Neural cell (in vitro differentiated cells): ENCODE measurements around the gene MSMB. TPM values are rescaled to one million over a fixed set of nuclear protein-coding genes. Genes with fewer than 3 reads are reported as not detected.
"Not testable (repeated sequence)": the region's sequence is repeated elsewhere in the genome, so short reads cannot be mapped to it uniquely, and the experiment has no call there.

ENCODE experiments used
- H2AFZ ChIP-seq: fragments of 200-600, 300-800 bp; sonication (generic), shearing (Covaris generic); 2 replicates; pipeline ENCODE4 v1.6.0; 2014; ENCODE audit warnings: low read depth, mild to moderate bottlenecking, antibody characterized with exemption, low read length, moderate library complexity
- H3F3A ChIP-seq: fragments of 200-600 bp; shearing (Covaris generic); 2 replicates; pipeline ENCODE4 v1.6.1; 2016; ENCODE audit warnings: mild to moderate bottlenecking, moderate library complexity, mixed read lengths, antibody characterized with exemption, low read length; ENCODE audit not compliant: insufficient read depth, poor library complexity, severe bottlenecking
- H3K27ac ChIP-seq: fragments of 200-600, 300-800 bp; sonication (generic), shearing (Covaris generic); 2 replicates; pipeline ENCODE4 v1.5.1; 2014; ENCODE audit warnings: mild to moderate bottlenecking, low read length, moderate library complexity
- H3K27me3 ChIP-seq: fragments of 300-800, 200-600 bp; sonication (generic), shearing (Covaris generic); 2 replicates; pipeline ENCODE4 v1.6.0; 2014; ENCODE audit warnings: mild to moderate bottlenecking, low read depth, low read length, moderate library complexity; ENCODE audit not compliant: insufficient read depth
- H3K36me3 ChIP-seq: fragments of 300-800, 200-600 bp; sonication (generic), shearing (Covaris generic); 2 replicates; pipeline ENCODE4 v1.5.1; 2014; ENCODE audit warnings: mild to moderate bottlenecking, antibody characterized with exemption, low read length, moderate library complexity; ENCODE audit not compliant: insufficient read depth
- H3K4me2 ChIP-seq: fragments of 300-800, 200-600 bp; sonication (generic), shearing (Covaris generic); 2 replicates; pipeline ENCODE4 v1.6.0; 2014; ENCODE audit warnings: mild to moderate bottlenecking, low read length
- H3K4me3 ChIP-seq: fragments of 300-800, 200-600 bp; sonication (generic), shearing (Covaris generic); 2 replicates; pipeline ENCODE4 v1.5.1; 2014; ENCODE audit warnings: mild to moderate bottlenecking, low read length, moderate library complexity
- H3K79me2 ChIP-seq: fragments of 200-600 bp; shearing (Covaris generic); replicated peaks from 2 replicates; pipeline ENCODE4 v1.6.0; 2014; ENCODE audit warnings: mild to moderate bottlenecking, low read length, moderate library complexity; ENCODE audit not compliant: insufficient read depth
- H3K9ac ChIP-seq: fragments of 300-800, 200-600 bp; sonication (generic), shearing (Covaris generic); 2 replicates; pipeline ENCODE4 v1.6.1; 2016; ENCODE audit warnings: mild to moderate bottlenecking, low read length, mixed read lengths
- H3K9me2 ChIP-seq: fragments of 200-600 bp; shearing (Covaris generic); 2 replicates; pipeline ENCODE4 v1.6.1; 2016; ENCODE audit warnings: mild to moderate bottlenecking, low read length, mixed read lengths; ENCODE audit not compliant: insufficient read depth
- H3K9me3 ChIP-seq: fragments of 200-600, 300-800 bp; sonication (generic), shearing (Covaris generic); 2 replicates; pipeline ENCODE4 v1.6.1; 2016; ENCODE audit warnings: mild to moderate bottlenecking, mixed run types, low read length, moderate library complexity, mixed read lengths
- H4K20me1 ChIP-seq: fragments of 200-600 bp; shearing (Covaris generic); 2 replicates; pipeline ENCODE4 v1.6.1; 2016; ENCODE audit warnings: mild to moderate bottlenecking, mixed run types; ENCODE audit not compliant: insufficient read depth
- CTCF ChIP-seq: fragments of 450-650 bp; IDR thresholded peaks from 2 replicates; pipeline ENCODE4 v1.5.1; 2014; ENCODE audit warnings: antibody characterized with exemption, mild to moderate bottlenecking, moderate library complexity; ENCODE audit not compliant: poor library complexity, severe bottlenecking
- EP300 ChIP-seq: fragments of 450-650 bp; conservative IDR thresholded peaks from 2 replicates; pipeline ENCODE4 v1.6.1; 2014; ENCODE audit warnings: antibody characterized with exemption, mild to moderate bottlenecking, moderate library complexity; ENCODE audit not compliant: poor library complexity, severe bottlenecking
- EZH2 ChIP-seq: fragments of 200-600, 300-800 bp; shearing (Covaris generic), sonication (generic); IDR thresholded peaks from 2 replicates; pipeline ENCODE4 v1.6.1; 2014; ENCODE audit warnings: antibody characterized with exemption, low read length, borderline replicate concordance, mild to moderate bottlenecking; ENCODE audit not compliant: insufficient read depth, poor library complexity, severe bottlenecking
- MXI1 ChIP-seq: fragments of 450-650 bp; conservative IDR thresholded peaks from 2 replicates; pipeline ENCODE4 v1.6.1; 2014; ENCODE audit warnings: antibody characterized with exemption, mild to moderate bottlenecking; ENCODE audit not compliant: poor library complexity, severe bottlenecking
- POLR2AphosphoS5 ChIP-seq: IDR thresholded peaks from 2 replicates; pipeline ENCODE4 v1.6.1; 2012
- RAD21 ChIP-seq: fragments of 450-650 bp; conservative IDR thresholded peaks from 2 replicates; pipeline ENCODE4 v1.6.1; 2014; ENCODE audit warnings: antibody characterized with exemption, mild to moderate bottlenecking, moderate library complexity
- REST ChIP-seq: IDR thresholded peaks from 2 replicates; pipeline ENCODE4 v1.6.1; 2012; ENCODE audit warnings: borderline replicate concordance
- SMC3 ChIP-seq: fragments of 450-650 bp; conservative IDR thresholded peaks from 2 replicates; pipeline ENCODE4 v1.6.1; 2014; ENCODE audit warnings: antibody characterized with exemption, mild to moderate bottlenecking, moderate library complexity; ENCODE audit not compliant: poor library complexity
- TAF1 ChIP-seq: IDR thresholded peaks from 2 replicates; pipeline ENCODE4 v1.6.1; 2012; ENCODE audit warnings: low read depth
- polyA plus RNA-seq: library from polyadenylated mRNA; depleted of rRNA; stranded (reverse); fragments of >200 nt; gene quantifications from 2 replicates; pipeline ENCODE4 v1.2.3, GENCODE V29; 2014

MSMB gene
- polyA plus RNA-seq, 1 donor from 2014 or later, result not detected

- Histone ChIP-seq H4K20me1 (no peaks in the 10 kb centered on the region), H3F3A (no peaks in the 10 kb centered on the region), H3K79me2 (no peaks in the 10 kb centered on the region), H3K4me2 (no peak overlapping the region), H3K27me3 (no peaks in the 10 kb centered on the region), H3K9me2 (no peaks in the 10 kb centered on the region), H3K27ac (no peak overlapping the region), H3K9ac (no peak overlapping the region), H3K36me3 (no peaks in the 10 kb centered on the region), H3K9me3 (no peaks in the 10 kb centered on the region), H2AFZ (no peak overlapping the region), H3K4me3 (no peak overlapping the region)
- TF ChIP-seq POLR2AphosphoS5 (no peak), SMC3 (no peak), EZH2 (no peak), REST (no peak), CTCF (no peak), EP300 (no peak), RAD21 (no peak), MXI1 (no peak), TAF1 (no peak)
Observed at GRCh38 chr10:46052057-46052790, 6.2 kb upstream of the MSMB start.

GRCh38 chr10:46050941-46051623 is 5.0 kb upstream of the MSMB start:
- H3K36me3 ChIP-seq, result no peaks in the 10 kb centered on the region
- H3K9me3 ChIP-seq, result no peaks in the 10 kb centered on the region
- TF ChIP-seq RAD21, result no peak
- no peak for TF ChIP-seq MXI1
- TF ChIP-seq CTCF, result no peak
- TF ChIP-seq POLR2AphosphoS5, result no peak
- no peak for TF ChIP-seq TAF1
- no peak for TF ChIP-seq EP300
- no peak overlapping the region for H3K27ac ChIP-seq
- no peak overlapping the region for H2AFZ ChIP-seq
- no peaks in the 10 kb centered on the region for H3K79me2 ChIP-seq
- H4K20me1 ChIP-seq, result no peaks in the 10 kb centered on the region
- H3K4me3 ChIP-seq, result no peak overlapping the region
- H3K4me2 ChIP-seq, result no peak overlapping the region
- no peak overlapping the region for H3K9ac ChIP-seq
- H3K9me2 ChIP-seq, result no peaks in the 10 kb centered on the region
- no peaks in the 10 kb centered on the region for H3K27me3 ChIP-seq
- H3F3A ChIP-seq, result no peaks in the 10 kb centered on the region

- not testable (repeated sequence) for H3K4me3 ChIP-seq, H3K9me2 ChIP-seq, H3K4me2 ChIP-seq, H4K20me1 ChIP-seq, H3K79me2 ChIP-seq, H3K27me3 ChIP-seq, H3K9me3 ChIP-seq, H2AFZ ChIP-seq, H3K9ac ChIP-seq, H3F3A ChIP-seq, H3K36me3 ChIP-seq, H3K27ac ChIP-seq
Observed at GRCh38 chr10:46049497-46049831, 3.4 kb upstream of the MSMB start.
